OCI-LY1 (cell line): ENCODE results near the gene PFN4.

Source experiments
- EZH2 ChIP-seq: fragments of 200-600 bp; sonication (generic), shearing (Covaris generic); IDR thresholded peaks from 2 replicates; pipeline ENCODE4 v1.8.0; 2017; ENCODE audit warnings: borderline replicate concordance, mixed run types, mild to moderate bottlenecking, antibody characterized with exemption, low read length, moderate library complexity, mixed read lengths
- TF ChIP-seq, protein P1 (sequence below): fragments of 200-600 bp; sonication (generic), shearing (Covaris generic); IDR thresholded peaks from 2 replicates; pipeline ENCODE4 v1.5.1; 2017; ENCODE audit warnings: mild to moderate bottlenecking, antibody characterized with exemption, low read length, moderate library complexity, mixed read lengths

DNA sequence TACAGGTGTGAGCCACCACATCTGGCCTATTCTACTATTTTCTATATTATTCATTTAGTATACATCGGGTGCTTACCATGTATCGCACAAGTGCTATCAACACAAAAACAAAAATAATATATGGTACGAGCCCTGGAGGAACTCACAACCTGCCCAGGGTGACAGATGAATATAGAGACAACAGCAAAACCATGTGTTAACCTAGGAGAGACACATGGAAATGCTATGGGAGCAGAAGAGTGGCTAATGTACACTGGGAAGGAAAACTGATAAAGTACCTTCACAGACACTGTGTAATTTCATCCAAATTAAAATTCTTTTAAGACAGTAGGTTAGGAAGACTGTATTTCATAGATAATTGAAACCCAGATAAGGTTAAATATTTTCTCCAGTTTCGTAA lies 50.9 kb downstream of the PFN4 start:
- TF ChIP-seq, protein P1, sequence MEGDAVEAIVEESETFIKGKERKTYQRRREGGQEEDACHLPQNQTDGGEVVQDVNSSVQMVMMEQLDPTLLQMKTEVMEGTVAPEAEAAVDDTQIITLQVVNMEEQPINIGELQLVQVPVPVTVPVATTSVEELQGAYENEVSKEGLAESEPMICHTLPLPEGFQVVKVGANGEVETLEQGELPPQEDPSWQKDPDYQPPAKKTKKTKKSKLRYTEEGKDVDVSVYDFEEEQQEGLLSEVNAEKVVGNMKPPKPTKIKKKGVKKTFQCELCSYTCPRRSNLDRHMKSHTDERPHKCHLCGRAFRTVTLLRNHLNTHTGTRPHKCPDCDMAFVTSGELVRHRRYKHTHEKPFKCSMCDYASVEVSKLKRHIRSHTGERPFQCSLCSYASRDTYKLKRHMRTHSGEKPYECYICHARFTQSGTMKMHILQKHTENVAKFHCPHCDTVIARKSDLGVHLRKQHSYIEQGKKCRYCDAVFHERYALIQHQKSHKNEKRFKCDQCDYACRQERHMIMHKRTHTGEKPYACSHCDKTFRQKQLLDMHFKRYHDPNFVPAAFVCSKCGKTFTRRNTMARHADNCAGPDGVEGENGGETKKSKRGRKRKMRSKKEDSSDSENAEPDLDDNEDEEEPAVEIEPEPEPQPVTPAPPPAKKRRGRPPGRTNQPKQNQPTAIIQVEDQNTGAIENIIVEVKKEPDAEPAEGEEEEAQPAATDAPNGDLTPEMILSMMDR = no peak
- TF ChIP-seq EZH2 = no peak
